GM06990 (cell line): ENCODE results near the gene CLIP4.

ENCODE experiments used
- DNase-seq: peaks from one replicate; pipeline ENCODE4 v3.0.0-alpha.2; 2011; ENCODE audit not compliant: insufficient read length; ENCODE audit errors: extremely low read depth
- H3K27me3 ChIP-seq: replicated peaks from 2 replicates; pipeline ENCODE4 v1.6.0; 2011; ENCODE audit warnings: low read length; ENCODE audit not compliant: control insufficient read depth, insufficient read depth
- H3K36me3 ChIP-seq: 2 replicates; pipeline ENCODE4 v1.5.1; 2011; ENCODE audit warnings: low read length; ENCODE audit not compliant: control insufficient read depth, insufficient read depth
- H3K4me3 ChIP-seq: replicated peaks from 2 replicates; pipeline ENCODE4 v1.5.1; 2011; ENCODE audit warnings: low read depth, mild to moderate bottlenecking, control low read depth, low read length
- TF ChIP-seq, protein P1 (sequence below): IDR thresholded peaks from 2 replicates; pipeline ENCODE4 v1.5.1; 2011; ENCODE audit warnings: low read length, control low read depth, mild to moderate bottlenecking, inconsistent platforms; ENCODE audit not compliant: insufficient read depth, poor library complexity, severe bottlenecking

CLIP4 gene

GRCh38 chr2:29175338-29175737 lies 60.1 kb downstream of the CLIP4 start:
- H3K36me3 ChIP-seq: no peaks in the 10 kb centered on the region; the same call in none of the 2 replicates
- no peak overlapping the region for H3K4me3 ChIP-seq
- DNase-seq: no peak
- TF ChIP-seq, protein P1, sequence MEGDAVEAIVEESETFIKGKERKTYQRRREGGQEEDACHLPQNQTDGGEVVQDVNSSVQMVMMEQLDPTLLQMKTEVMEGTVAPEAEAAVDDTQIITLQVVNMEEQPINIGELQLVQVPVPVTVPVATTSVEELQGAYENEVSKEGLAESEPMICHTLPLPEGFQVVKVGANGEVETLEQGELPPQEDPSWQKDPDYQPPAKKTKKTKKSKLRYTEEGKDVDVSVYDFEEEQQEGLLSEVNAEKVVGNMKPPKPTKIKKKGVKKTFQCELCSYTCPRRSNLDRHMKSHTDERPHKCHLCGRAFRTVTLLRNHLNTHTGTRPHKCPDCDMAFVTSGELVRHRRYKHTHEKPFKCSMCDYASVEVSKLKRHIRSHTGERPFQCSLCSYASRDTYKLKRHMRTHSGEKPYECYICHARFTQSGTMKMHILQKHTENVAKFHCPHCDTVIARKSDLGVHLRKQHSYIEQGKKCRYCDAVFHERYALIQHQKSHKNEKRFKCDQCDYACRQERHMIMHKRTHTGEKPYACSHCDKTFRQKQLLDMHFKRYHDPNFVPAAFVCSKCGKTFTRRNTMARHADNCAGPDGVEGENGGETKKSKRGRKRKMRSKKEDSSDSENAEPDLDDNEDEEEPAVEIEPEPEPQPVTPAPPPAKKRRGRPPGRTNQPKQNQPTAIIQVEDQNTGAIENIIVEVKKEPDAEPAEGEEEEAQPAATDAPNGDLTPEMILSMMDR: no peak
- no peaks in the 10 kb centered on the region for H3K27me3 ChIP-seq

DNA sequence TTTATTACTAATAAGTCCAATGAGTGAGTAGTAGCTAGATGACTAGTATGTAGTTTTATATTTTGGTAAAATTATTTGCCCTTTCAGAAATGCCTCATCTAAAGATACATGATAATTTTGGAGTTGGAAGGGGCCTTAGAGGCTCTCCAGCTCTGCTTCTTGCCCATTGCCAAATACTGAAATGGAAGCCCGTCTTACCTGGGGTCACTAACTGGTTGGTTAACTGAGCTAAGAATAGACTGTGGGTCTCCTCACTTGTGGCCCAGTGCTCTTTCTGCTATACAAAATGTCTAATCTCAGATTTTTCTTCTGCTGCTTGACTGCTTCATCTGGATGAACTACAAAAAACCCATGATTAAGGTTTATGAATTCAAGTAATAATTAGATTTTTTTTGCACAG lies 67.1 kb downstream of the CLIP4 start:
- TF ChIP-seq, protein P1: no peak
- Histone ChIP-seq H3K36me3 (peaks cover 4% of the 10 kb centered on the region), H3K27me3 (no peaks in the 10 kb centered on the region), H3K4me3 (no peak overlapping the region)
- DNase-seq: no peak

DNA sequence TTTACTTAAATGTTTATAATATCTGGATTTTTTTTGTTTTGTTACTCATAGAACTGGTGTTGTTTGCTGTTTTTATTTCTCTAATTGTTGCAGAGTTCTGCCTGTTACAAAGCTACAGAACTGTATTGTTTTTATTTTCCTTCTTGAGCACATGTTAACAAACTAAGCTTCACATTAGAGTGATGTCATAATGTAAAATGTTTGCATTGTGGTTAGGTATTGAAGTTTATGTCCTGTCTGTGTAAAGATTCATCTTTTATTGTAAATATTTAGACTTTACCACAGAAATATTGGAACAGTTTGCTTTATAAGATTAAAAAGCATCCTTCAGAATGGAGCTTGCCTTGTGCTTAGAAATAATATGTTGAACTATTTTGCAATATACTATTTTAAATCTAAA lies 67.7 kb downstream of the CLIP4 start:
- H3K36me3 ChIP-seq: peaks cover 5% of the 10 kb centered on the region
- no peaks in the 10 kb centered on the region for H3K27me3 ChIP-seq
- TF ChIP-seq, protein P1: no peak
- no peak overlapping the region for H3K4me3 ChIP-seq
- DNase-seq: no peak

- H3K27me3 ChIP-seq: no peaks in the 10 kb centered on the region
- no peak for DNase-seq
- TF ChIP-seq, protein P1: no peak
These were observed 69.3 kb downstream of the CLIP4 start for GRCh38 chr2:29184531-29184930.

GRCh38 chr2:29186817-29187216 lies 71.6 kb downstream of the CLIP4 start:
- Histone ChIP-seq H3K4me3 (no peak overlapping the region), H3K27me3 (no peaks in the 10 kb centered on the region), H3K36me3 (peaks cover 3% of the 10 kb centered on the region; the same call in 1 of the 2 replicates)
- DNase-seq: no peak
- TF ChIP-seq, protein P1: no peak

More at GRCh38 chr2:29184531-29184930, 69.3 kb downstream of the CLIP4 start:
- Histone ChIP-seq H3K4me3 (no peak overlapping the region), H3K36me3 (peaks cover 5% of the 10 kb centered on the region)

GRCh38 chr2:29187926-29188325 lies 72.7 kb downstream of the CLIP4 start:
- TF ChIP-seq, protein P1: no peak
- Histone ChIP-seq H3K4me3 (no peak overlapping the region), H3K27me3 (no peaks in the 10 kb centered on the region), H3K36me3 (peaks cover 3% of the 10 kb centered on the region; the same call in 1 of the 2 replicates)
- DNase-seq: no peak
